ENCODE data around the gene SLC1A5. TPM values are rescaled to one million over a fixed set of nuclear protein-coding genes. Genes with fewer than 3 reads are reported as not detected.
A peak's percentile ranks its signal among the peaks of the same experiment; 100 is the strongest.
"Not testable (repeated sequence)": the region's sequence is repeated elsewhere in the genome, so short reads cannot be mapped to it uniquely, and the experiment has no call there.

The SLC1A5 gene
- polyA plus RNA-seq, 2 of the 4 experiments (the other 2 are of a cell fraction): 184 to 302 TPM

DNA sequence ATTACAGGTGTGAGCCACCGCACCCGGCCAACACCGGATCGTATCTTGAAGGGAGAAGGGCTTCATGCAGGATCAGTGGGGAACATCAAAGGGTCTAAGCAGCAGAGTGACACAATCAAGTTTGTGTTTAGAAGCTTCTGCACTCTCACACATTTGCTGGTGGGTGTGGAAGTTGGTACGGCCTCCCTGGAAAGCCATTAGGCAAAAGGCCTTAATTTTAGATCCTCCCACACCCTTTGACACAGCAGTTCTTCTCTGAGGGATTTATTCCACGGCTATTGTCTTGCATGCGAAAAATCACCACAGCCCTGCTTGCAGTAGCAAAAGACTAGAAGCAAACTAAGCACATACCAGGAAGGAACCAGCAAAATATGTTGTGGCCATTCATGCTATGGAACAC lies 18.3 kb upstream of the SLC1A5 start:
- 90% methylated on average over 7 of the region's 7 CpGs for WGBS (ENCODE audit: missing lambda C conversion rate)
- ChIA-PET POLR2A (interaction anchor here (0.6 to 3.6 kb wide), 2 partner anchors 18 to 23 kb away, joined by 8 to 15 read pairs; partner anchors contain the start of gene SLC1A5), CTCF (interaction anchor here (0.9 to 5.4 kb wide), 11 partner anchors 8 to 57 kb away, joined by 3 to 25 read pairs (median 5); no protein-coding TSS in a partner anchor)
- no peak overlapping the region for H3K4me2 ChIP-seq
- H3K27ac ChIP-seq: no peak overlapping the region
- TF ChIP-seq POLR2A (IDR thresholded peaks at IDR 0.05; ENCODE audit: low read length): no peak
- TF ChIP-seq, protein P1, sequence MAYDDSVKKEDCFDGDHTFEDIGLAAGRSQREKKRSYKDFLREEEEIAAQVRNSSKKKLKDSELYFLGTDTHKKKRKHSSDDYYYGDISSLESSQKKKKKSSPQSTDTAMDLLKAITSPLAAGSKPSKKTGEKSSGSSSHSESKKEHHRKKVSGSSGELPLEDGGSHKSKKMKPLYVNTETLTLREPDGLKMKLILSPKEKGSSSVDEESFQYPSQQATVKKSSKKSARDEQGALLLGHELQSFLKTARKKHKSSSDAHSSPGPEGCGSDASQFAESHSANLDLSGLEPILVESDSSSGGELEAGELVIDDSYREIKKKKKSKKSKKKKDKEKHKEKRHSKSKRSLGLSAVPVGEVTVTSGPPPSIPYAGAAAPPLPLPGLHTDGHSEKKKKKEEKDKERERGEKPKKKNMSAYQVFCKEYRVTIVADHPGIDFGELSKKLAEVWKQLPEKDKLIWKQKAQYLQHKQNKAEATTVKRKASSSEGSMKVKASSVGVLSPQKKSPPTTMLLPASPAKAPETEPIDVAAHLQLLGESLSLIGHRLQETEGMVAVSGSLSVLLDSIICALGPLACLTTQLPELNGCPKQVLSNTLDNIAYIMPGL (CRISPR knock-in tag; IDR thresholded peaks at IDR 0.05; ENCODE audit: borderline replicate concordance): no peak
- no peak for TF ChIP-seq ZNF302 (CRISPR knock-in tag; IDR thresholded peaks at IDR 0.05)
- TF ChIP-seq, protein P2, sequence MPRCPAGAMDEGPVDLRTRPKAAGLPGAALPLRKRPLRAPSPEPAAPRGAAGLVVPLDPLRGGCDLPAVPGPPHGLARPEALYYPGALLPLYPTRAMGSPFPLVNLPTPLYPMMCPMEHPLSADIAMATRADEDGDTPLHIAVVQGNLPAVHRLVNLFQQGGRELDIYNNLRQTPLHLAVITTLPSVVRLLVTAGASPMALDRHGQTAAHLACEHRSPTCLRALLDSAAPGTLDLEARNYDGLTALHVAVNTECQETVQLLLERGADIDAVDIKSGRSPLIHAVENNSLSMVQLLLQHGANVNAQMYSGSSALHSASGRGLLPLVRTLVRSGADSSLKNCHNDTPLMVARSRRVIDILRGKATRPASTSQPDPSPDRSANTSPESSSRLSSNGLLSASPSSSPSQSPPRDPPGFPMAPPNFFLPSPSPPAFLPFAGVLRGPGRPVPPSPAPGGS (IDR thresholded peaks at IDR 0.05): no peak
- TF ChIP-seq PHF8 (IDR thresholded peaks at IDR 0.05; ENCODE audit: borderline replicate concordance, low read depth): no peak
- TF ChIP-seq NPAS2 (CRISPR knock-in tag; IDR thresholded peaks at IDR 0.05; ENCODE audit: borderline replicate concordance): no peak
- TF ChIP-seq CBX2 (IDR thresholded peaks at IDR 0.05; ENCODE audit: borderline replicate concordance, low read depth): no peak
- TF ChIP-seq HOXA7 (CRISPR knock-in tag; IDR thresholded peaks at IDR 0.05): no peak
- no peak for TF ChIP-seq FOSB (CRISPR knock-in tag; IDR thresholded peaks at IDR 0.05)
- no peak for DNase-seq (ENCODE audit: low read depth in 1 of 2, low spot score in 1 of 2)
- H3K4me1 ChIP-seq: peaks cover 6% of the 10 kb centered on the region; the same call in 1 of the 3 replicates
- no peak for FAIRE-seq
- no peak overlapping the region for H3K4me3 ChIP-seq
- no peak for ATAC-seq
- no peaks in the 10 kb centered on the region for H3K9me3 ChIP-seq

DNA sequence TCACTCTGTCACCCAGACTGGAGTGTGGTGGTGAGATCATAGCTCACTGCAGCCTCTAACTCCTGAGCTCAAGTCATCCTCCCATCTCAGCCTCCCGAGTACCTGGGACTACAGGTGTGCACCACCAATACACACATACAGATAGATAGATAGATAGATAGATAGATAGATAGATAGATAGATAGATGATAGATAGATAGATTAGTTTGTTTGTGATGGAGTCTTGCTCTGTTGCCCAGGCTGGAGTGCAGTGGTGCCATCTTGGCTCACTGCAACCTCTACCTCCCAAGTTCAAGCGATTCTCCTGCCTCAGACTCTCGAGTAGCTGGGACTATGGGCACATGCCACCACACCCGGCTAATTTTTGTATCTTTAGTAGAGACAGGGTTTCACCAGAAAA lies 16.0 kb upstream of the SLC1A5 start:
- H3K4me3 ChIP-seq; ATAC-seq; H3K9me3 ChIP-seq; H3K4me2 ChIP-seq; H3K27ac ChIP-seq; DNase-seq (ENCODE audit: low read depth in 1 of 2, low spot score in 1 of 2); FAIRE-seq: not testable (repeated sequence)
- ChIA-PET POLR2A (interaction anchor here (0.9 to 3.6 kb wide), 2 partner anchors 16 to 17 kb away, joined by 3 to 15 read pairs; partner anchors contain the start of gene SLC1A5), CTCF (interaction anchor here (0.7 to 5.4 kb wide), 9 partner anchors 9 to 198 kb away, joined by 3 to 25 read pairs (median 10); no protein-coding TSS in a partner anchor)
- WGBS (ENCODE audit: missing lambda C conversion rate): 79% methylated on average over 4 of the region's 4 CpGs
- peaks cover 12% of the 10 kb centered on the region; the same call in 2 of the 3 replicates for H3K4me1 ChIP-seq

DNA sequence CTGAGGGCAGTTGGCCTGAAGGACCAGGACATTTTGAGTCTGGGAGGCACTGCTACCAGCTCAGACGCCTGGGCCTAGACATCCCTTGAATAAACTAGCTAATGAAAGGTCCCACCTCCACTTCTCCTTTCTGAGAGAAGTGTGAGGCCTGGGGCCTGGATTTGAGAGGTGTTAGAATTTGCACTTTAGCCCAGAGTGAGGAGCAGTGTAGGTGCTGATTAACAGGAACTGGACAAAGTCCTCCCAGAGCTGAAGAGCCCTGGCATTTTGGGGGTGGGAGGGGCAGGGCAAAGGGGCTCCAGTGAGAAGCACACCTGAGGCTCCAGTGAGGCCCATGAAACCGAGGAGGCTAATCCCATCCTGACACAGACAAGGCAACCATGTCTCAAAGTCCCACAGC lies 15.2 kb upstream of the SLC1A5 start:
- ATAC-seq: no peak; a peak in 1 of 6 replicates
- ChIA-PET POLR2A (interaction anchor here (0.6 kb wide), 1 partner anchor 16 kb away, joined by 3 read pairs; no protein-coding TSS in a partner anchor), CTCF (interaction anchor here (1.0 to 5.4 kb wide), 6 partner anchors 19 to 55 kb away, joined by 3 to 25 read pairs (median 5); no protein-coding TSS in a partner anchor)
- no peaks in the 10 kb centered on the region for H3K9me3 ChIP-seq
- peaks cover 12% of the 10 kb centered on the region; the same call in 2 of the 3 replicates for H3K4me1 ChIP-seq
- no peak for TF ChIP-seq MAFK (IDR thresholded peaks at IDR 0.05; ENCODE audit: partially characterized antibody)
- TF ChIP-seq ESRRA (IDR thresholded peaks at IDR 0.05; ENCODE audit: borderline replicate concordance, low read length): no peak
- no peak for TF ChIP-seq KDM1A (IDR thresholded peaks at IDR 0.05; ENCODE audit: low read depth)
- no peak for TF ChIP-seq ZC3H11A (IDR thresholded peaks at IDR 0.05)
- TF ChIP-seq, protein P3, sequence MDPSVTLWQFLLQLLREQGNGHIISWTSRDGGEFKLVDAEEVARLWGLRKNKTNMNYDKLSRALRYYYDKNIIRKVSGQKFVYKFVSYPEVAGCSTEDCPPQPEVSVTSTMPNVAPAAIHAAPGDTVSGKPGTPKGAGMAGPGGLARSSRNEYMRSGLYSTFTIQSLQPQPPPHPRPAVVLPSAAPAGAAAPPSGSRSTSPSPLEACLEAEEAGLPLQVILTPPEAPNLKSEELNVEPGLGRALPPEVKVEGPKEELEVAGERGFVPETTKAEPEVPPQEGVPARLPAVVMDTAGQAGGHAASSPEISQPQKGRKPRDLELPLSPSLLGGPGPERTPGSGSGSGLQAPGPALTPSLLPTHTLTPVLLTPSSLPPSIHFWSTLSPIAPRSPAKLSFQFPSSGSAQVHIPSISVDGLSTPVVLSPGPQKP (IDR thresholded peaks at IDR 0.05; ENCODE audit: low read depth, low read length): no peak
- TF ChIP-seq, protein P4, sequence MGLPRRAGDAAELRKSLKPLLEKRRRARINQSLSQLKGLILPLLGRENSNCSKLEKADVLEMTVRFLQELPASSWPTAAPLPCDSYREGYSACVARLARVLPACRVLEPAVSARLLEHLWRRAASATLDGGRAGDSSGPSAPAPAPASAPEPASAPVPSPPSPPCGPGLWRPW (IDR thresholded peaks at IDR 0.05): no peak
- FAIRE-seq: no peak
- no peak for DNase-seq (ENCODE audit: low read depth in 1 of 2, low spot score in 1 of 2)
- H3K27ac ChIP-seq: peak overlapping the region in 1 of 2 experiments; percentile 47; a peak in 3 of 6 replicates
- no peak overlapping the region for H3K4me3 ChIP-seq
- no peak overlapping the region for H3K4me2 ChIP-seq
- 51% methylated on average over 2 of the region's 2 CpGs for WGBS (ENCODE audit: missing lambda C conversion rate)

Data from A549 (cell line).